CD14-positive monocyte (primary cell): Measurements from ENCODE around the gene CCNY. TPM values are rescaled to one million over a fixed set of nuclear protein-coding genes. Genes with fewer than 3 reads are reported as not detected.

Experiments
- DNase-seq, 3 donors: peaks; one replicate each; pipeline ENCODE4 v3.0.0-alpha.2; 2011 to 2022
- H2AFZ ChIP-seq: 2 replicates; pipeline ENCODE4 v1.6.0; 2012; ENCODE audit warnings: mild to moderate bottlenecking, low read depth, low read length, inconsistent platforms; ENCODE audit not compliant: insufficient read depth, poor library complexity, severe bottlenecking
- H3K27ac ChIP-seq, 2 donors: 1 replicate in 1 of 2; 2 replicates in 1 of 2; pipeline ENCODE4 v1.5.1; 2012 to 2013; ENCODE audit warnings: low read length in 2 of 2, control low read depth in 1 of 2, inconsistent platforms in 1 of 2, low read depth in 1 of 2, mild to moderate bottlenecking in 1 of 2
- H3K27me3 ChIP-seq, 2 donors: one replicate each; pipeline versions ENCODE4 v1.6.0 to v1.6.1; 2011 to 2013; ENCODE audit warnings: low read length in 2 of 2; ENCODE audit not compliant: control insufficient read depth in 2 of 2, insufficient read depth in 2 of 2
- H3K36me3 ChIP-seq, 2 donors: replicated peaks in 1 of 2; 1 replicate in 1 of 2; 2 replicates in 1 of 2; pipeline versions ENCODE4 v1.5.1 to v1.6.1; 2012 to 2013; ENCODE audit warnings: low read length in 2 of 2, control low read depth in 1 of 2, inconsistent platforms in 1 of 2, mild to moderate bottlenecking in 1 of 2; ENCODE audit not compliant: insufficient read depth in 2 of 2, control insufficient read depth in 1 of 2
- H3K4me1 ChIP-seq, 2 donors: 1 replicate in 1 of 2; 2 replicates in 1 of 2; pipeline versions ENCODE4 v1.5.1 to v1.6.1; 2012 to 2013; ENCODE audit warnings: low read length in 2 of 2, control low read depth in 1 of 2, inconsistent platforms in 1 of 2, mild to moderate bottlenecking in 1 of 2, moderate library complexity in 1 of 2; ENCODE audit not compliant: insufficient read depth in 2 of 2, control insufficient read depth in 1 of 2
- H3K4me2 ChIP-seq: replicated peaks from 2 replicates; pipeline ENCODE3; 2012; ENCODE audit warnings: low read length, moderate library complexity, mild to moderate bottlenecking; ENCODE audit not compliant: poor library complexity, severe bottlenecking; ENCODE audit errors: extremely low read depth
- H3K4me3 ChIP-seq, 3 experiments: fragments of 200-600 bp in 1 of 3; sonication (generic) in 1 of 3; replicated peaks in 1 of 3; 1 replicate in 2 of 3; 2 replicates in 1 of 3; pipeline ENCODE4 v1.5.1; 2011 to 2013; ENCODE audit warnings: low read length in 3 of 3, mild to moderate bottlenecking in 3 of 3, control low read depth in 2 of 3, low read depth in 2 of 3, inconsistent platforms in 1 of 3, moderate library complexity in 1 of 3
- H3K79me2 ChIP-seq: 2 replicates; pipeline ENCODE4 v1.6.0; 2012; ENCODE audit warnings: mild to moderate bottlenecking, control low read depth, inconsistent platforms, low read length, moderate library complexity; ENCODE audit not compliant: insufficient read depth
- H3K9ac ChIP-seq: 2 replicates; pipeline ENCODE4 v1.6.0; 2017; ENCODE audit warnings: low read length, mild to moderate bottlenecking; ENCODE audit not compliant: insufficient read depth, poor library complexity, severe bottlenecking
- H3K9me3 ChIP-seq, 2 donors: replicated peaks in 1 of 2; 1 replicate in 1 of 2; 2 replicates in 1 of 2; pipeline versions ENCODE4 v1.5.1 to v1.6.1; 2012 to 2013; ENCODE audit warnings: low read length in 2 of 2, control low read depth in 1 of 2; ENCODE audit not compliant: control insufficient read depth in 1 of 2, insufficient read depth in 1 of 2
- H4K20me1 ChIP-seq: 2 replicates; pipeline ENCODE4 v1.6.0; 2012; ENCODE audit warnings: mild to moderate bottlenecking, low read length, control low read depth, moderate library complexity; ENCODE audit not compliant: insufficient read depth
- H3K27ac Mint-ChIP-seq, 7 donors: one replicate each; pipeline ENCODE4 v1.8.0; 2020; ENCODE audit warnings: mild to moderate bottlenecking in 7 of 7, mixed read lengths in 7 of 7, moderate library complexity in 6 of 7, inconsistent platforms in 2 of 7
- H3K27me3 Mint-ChIP-seq, 3 donors: one replicate each; pipeline ENCODE4 v1.8.0; 2021 to 2022; ENCODE audit warnings: low read depth in 3 of 3, mild to moderate bottlenecking in 3 of 3, mixed read lengths in 3 of 3, moderate library complexity in 3 of 3, inconsistent platforms in 1 of 3
- H3K36me3 Mint-ChIP-seq, 2 donors: one replicate each; pipeline ENCODE4 v1.8.0; 2020; ENCODE audit warnings: mixed read lengths in 2 of 2, inconsistent platforms in 1 of 2, mild to moderate bottlenecking in 1 of 2
- H3K4me1 Mint-ChIP-seq: one replicate; pipeline ENCODE4 v1.8.0; 2020; ENCODE audit warnings: mild to moderate bottlenecking, mixed read lengths
- H3K4me3 Mint-ChIP-seq, 2 donors: one replicate each; pipeline ENCODE4 v1.8.0; 2020; ENCODE audit warnings: mild to moderate bottlenecking in 2 of 2, mixed read lengths in 2 of 2, moderate library complexity in 1 of 2
- H3K9me3 Mint-ChIP-seq, 7 donors: one replicate each; pipeline ENCODE4 v1.8.0; 2020 to 2022; ENCODE audit warnings: mixed read lengths in 7 of 7, mild to moderate bottlenecking in 6 of 7, moderate library complexity in 6 of 7, inconsistent platforms in 2 of 7
- WGBS: methylation state at CpG from one replicate; pipeline ENCODE4 v1.1.5; 2013; ENCODE audit warnings: missing lambda C conversion rate; ENCODE audit not compliant: insufficient coverage; 5-methylcytosine and 5-hydroxymethylcytosine counted together
- intact Hi-C, 2 donors: fragments of 100-400 bp; cut with micrococcal nuclease; formaldehyde crosslinking; loops; one replicate each; pipeline versions ENCODE4 v1.15.0 to v1.15.1; 2023
- polyA plus RNA-seq, 3 donors: library from polyadenylated mRNA; depleted of rRNA in 1 of 3; unstranded in 2 of 3; stranded (reverse) in 1 of 3; fragments of 300-500 nt in 2 of 3; fragments of >200 nt in 1 of 3; fragmentation: Illumina TruSeq in 2 of 3; gene quantifications; 1 replicate in 2 of 3; 2 replicates in 1 of 3; pipeline ENCODE4 v1.2.3, GENCODE V29; 2012 to 2021
- TF ChIP-seq, protein P1 (sequence below): fragments of 200-600 bp; IDR thresholded peaks from one replicate; pipeline ENCODE4 v1.8.0; 2022; ENCODE audit warnings: antibody characterized with exemption, mild to moderate bottlenecking

Gene CCNY
- polyA plus RNA-seq, 3 donors = 39.9 to 116 (median 64.8) TPM

DNA sequence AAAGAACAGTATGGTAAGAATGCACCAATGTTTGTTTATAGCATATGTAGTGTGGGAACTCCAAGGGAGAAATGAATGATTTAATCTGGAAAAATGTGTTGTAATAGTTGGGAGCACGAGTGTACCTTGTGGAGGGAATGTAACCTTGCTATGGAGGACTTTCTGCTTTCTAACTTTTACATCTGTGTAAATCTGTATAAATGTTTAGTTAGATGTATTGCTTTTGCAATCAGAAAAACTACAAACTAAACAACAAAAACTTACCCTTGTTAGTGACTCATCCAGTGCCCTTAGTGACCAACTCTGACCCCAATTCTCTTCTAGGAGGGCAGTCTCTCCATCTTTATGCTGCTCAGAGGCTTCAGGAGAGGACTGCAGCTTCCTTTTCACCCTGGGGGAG lies 89.3 kb downstream of the CCNY start:
- H3K36me3 Mint-ChIP-seq = peaks cover 9 to 19% of the 10 kb centered on the region in 2 donors
- no peaks in the 10 kb centered on the region for H3K9me3 ChIP-seq
- H3K4me1 ChIP-seq = peaks cover 5 to 6% of the 10 kb centered on the region in 2 donors
- no peak overlapping the region for H3K9ac ChIP-seq
- no peak overlapping the region for H2AFZ ChIP-seq
- H3K27me3 ChIP-seq = no peaks in the 10 kb centered on the region
- H3K27me3 Mint-ChIP-seq = no peaks in the 10 kb centered on the region
- H3K4me1 Mint-ChIP-seq = peaks cover 50% of the 10 kb centered on the region
- no peak for DNase-seq
- H3K4me2 ChIP-seq = no peak overlapping the region
- WGBS = no CpG with 5 or more reads among the region's 1 CpG
- intact Hi-C loops = no loop called here
- H3K36me3 ChIP-seq = peaks cover 0 to 14% of the 10 kb centered on the region in 2 donors
- TF ChIP-seq, protein P1, sequence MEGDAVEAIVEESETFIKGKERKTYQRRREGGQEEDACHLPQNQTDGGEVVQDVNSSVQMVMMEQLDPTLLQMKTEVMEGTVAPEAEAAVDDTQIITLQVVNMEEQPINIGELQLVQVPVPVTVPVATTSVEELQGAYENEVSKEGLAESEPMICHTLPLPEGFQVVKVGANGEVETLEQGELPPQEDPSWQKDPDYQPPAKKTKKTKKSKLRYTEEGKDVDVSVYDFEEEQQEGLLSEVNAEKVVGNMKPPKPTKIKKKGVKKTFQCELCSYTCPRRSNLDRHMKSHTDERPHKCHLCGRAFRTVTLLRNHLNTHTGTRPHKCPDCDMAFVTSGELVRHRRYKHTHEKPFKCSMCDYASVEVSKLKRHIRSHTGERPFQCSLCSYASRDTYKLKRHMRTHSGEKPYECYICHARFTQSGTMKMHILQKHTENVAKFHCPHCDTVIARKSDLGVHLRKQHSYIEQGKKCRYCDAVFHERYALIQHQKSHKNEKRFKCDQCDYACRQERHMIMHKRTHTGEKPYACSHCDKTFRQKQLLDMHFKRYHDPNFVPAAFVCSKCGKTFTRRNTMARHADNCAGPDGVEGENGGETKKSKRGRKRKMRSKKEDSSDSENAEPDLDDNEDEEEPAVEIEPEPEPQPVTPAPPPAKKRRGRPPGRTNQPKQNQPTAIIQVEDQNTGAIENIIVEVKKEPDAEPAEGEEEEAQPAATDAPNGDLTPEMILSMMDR = no peak
- no peak overlapping the region for H3K4me3 Mint-ChIP-seq
- H3K79me2 ChIP-seq = peaks cover 96% of the 10 kb centered on the region
- H3K4me3 ChIP-seq = no peak overlapping the region
- peak overlapping the region in 3 of 7 donors; percentile 16 to 51 (median 28) for H3K27ac Mint-ChIP-seq
- peaks cover 90% of the 10 kb centered on the region for H4K20me1 ChIP-seq
- H3K9me3 Mint-ChIP-seq = peaks cover 0 to 2% (median 0%) of the 10 kb centered on the region in 7 donors
- H3K27ac ChIP-seq = peak overlapping the region in 1 of 2 donors; percentile 1

DNA sequence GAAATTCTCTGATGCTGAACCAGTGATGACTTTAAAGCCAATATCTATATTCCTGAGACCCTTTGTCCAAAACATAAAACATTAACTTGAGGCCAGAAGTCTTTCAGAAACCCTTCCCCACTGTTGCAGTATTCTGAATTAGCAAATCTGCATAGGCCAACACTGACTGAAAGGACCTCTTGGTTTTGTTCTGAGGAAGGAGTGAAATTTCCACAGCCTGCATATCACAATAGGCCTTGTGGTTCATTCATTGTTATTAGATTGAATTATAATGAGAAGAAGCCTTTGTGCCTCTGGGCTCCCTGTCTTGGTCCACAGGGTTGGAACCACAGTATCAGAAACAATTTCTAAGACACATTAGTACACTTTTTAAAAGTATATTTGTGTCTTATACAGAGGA lies 90.3 kb downstream of the CCNY start:
- Mint-ChIP-seq H3K27ac (peak overlapping the region in 1 of 7 donors; percentile 9), H3K27me3 (no peaks in the 10 kb centered on the region), H3K4me1 (peaks cover 48% of the 10 kb centered on the region), H3K36me3 (peaks cover 9 to 18% of the 10 kb centered on the region in 2 donors), H3K4me3 (no peak overlapping the region), H3K9me3 (peaks cover 0 to 2% (median 0%) of the 10 kb centered on the region in 7 donors)
- intact Hi-C loops = no loop called here
- Histone ChIP-seq H3K9me3 (no peaks in the 10 kb centered on the region), H3K27ac (peak overlapping the region in 1 of 2 donors; percentile 0), H3K4me1 (peaks cover 5 to 6% of the 10 kb centered on the region in 2 donors), H3K9ac (no peak overlapping the region), H3K36me3 (peaks cover 0 to 14% of the 10 kb centered on the region in 2 donors), H3K79me2 (peaks cover 93% of the 10 kb centered on the region), H4K20me1 (peaks cover 83% of the 10 kb centered on the region), H2AFZ (no peak overlapping the region), H3K4me3 (no peak overlapping the region), H3K27me3 (no peaks in the 10 kb centered on the region), H3K4me2 (no peak overlapping the region)
- DNase-seq = no peak
- TF ChIP-seq, protein P1 = no peak
